GM23338 (cell line): ENCODE data around the gene JAK2. TPM values are rescaled to one million over a fixed set of nuclear protein-coding genes. Genes with fewer than 3 reads are reported as not detected.

Experiments
- ATAC-seq: fragments of 200-7000 bp; cut with Tn5 transposase; 3 replicates; pipeline ENCODE4 v1.9.1; 2020
- DNase-seq: peaks from one replicate; pipeline ENCODE4 v3.0.0-alpha.2; 2015; ENCODE audit warnings: low spot score
- H2AFZ ChIP-seq: fragments of 200-600 bp; sonication (generic); 2 replicates; pipeline ENCODE4 v1.8.0; 2016; ENCODE audit warnings: antibody characterized with exemption, mild to moderate bottlenecking, moderate library complexity
- H3F3A ChIP-seq: fragments of 200-600 bp; sonication (generic); replicated peaks from 2 replicates; pipeline ENCODE4 v1.8.0; 2017; ENCODE audit warnings: antibody characterized with exemption, mixed run types, low read depth
- H3K27ac ChIP-seq: fragments of 200-600 bp; sonication (generic); 2 replicates; pipeline ENCODE4 v1.6.1; 2016; ENCODE audit warnings: low read depth
- H3K27me3 ChIP-seq: fragments of 200-600 bp; sonication (generic); 2 replicates; pipeline ENCODE4 v1.8.0; 2016; ENCODE audit warnings: mild to moderate bottlenecking, mixed run types, moderate library complexity; ENCODE audit not compliant: insufficient read depth
- H3K36me3 ChIP-seq: fragments of 200-600 bp; sonication (generic); 2 replicates; pipeline ENCODE4 v1.8.0; 2016; ENCODE audit warnings: mild to moderate bottlenecking; ENCODE audit not compliant: insufficient read depth
- H3K4me1 ChIP-seq: fragments of 200-600 bp; sonication (generic); 2 replicates; pipeline ENCODE4 v1.8.0; 2016; ENCODE audit warnings: mild to moderate bottlenecking, moderate library complexity; ENCODE audit not compliant: insufficient read depth
- H3K4me2 ChIP-seq: fragments of 200-600 bp; sonication (generic); 2 replicates; pipeline ENCODE4 v1.7.1; 2017; ENCODE audit warnings: mixed run types
- H3K4me3 ChIP-seq: fragments of 200-600 bp; sonication (generic); 2 replicates; pipeline ENCODE4 v1.6.1; 2016; ENCODE audit warnings: mixed run types
- H3K79me2 ChIP-seq: fragments of 200-600 bp; sonication (generic); replicated peaks from 2 replicates; pipeline ENCODE4 v1.8.0; 2017; ENCODE audit warnings: mild to moderate bottlenecking; ENCODE audit not compliant: insufficient read depth
- H3K9me2 ChIP-seq: fragments of 200-600 bp; sonication (generic); 2 replicates; pipeline ENCODE4 v1.8.0; 2017; ENCODE audit not compliant: insufficient read depth
- H4K20me1 ChIP-seq: fragments of 200-600 bp; sonication (generic); replicated peaks from 2 replicates; pipeline ENCODE4 v1.8.0; 2017; ENCODE audit warnings: mild to moderate bottlenecking; ENCODE audit not compliant: insufficient read depth
- H3K27ac Mint-ChIP-seq: 2 replicates; pipeline ENCODE4 v1.8.0; 2020; ENCODE audit warnings: inconsistent platforms, mild to moderate bottlenecking, moderate library complexity, mixed read lengths
- H3K27me3 Mint-ChIP-seq: 3 replicates; pipeline ENCODE4 v1.8.0; 2022; ENCODE audit warnings: low read depth, mild to moderate bottlenecking, moderate library complexity, mixed read lengths, inconsistent platforms; ENCODE audit not compliant: insufficient read depth, poor library complexity
- H3K36me3 Mint-ChIP-seq: 3 replicates; pipeline ENCODE4 v1.8.0; 2021; ENCODE audit warnings: low read depth, mild to moderate bottlenecking, inconsistent platforms, moderate library complexity, mixed read lengths
- H3K4me1 Mint-ChIP-seq: 3 replicates; pipeline ENCODE4 v1.8.0; 2020; ENCODE audit warnings: mild to moderate bottlenecking, inconsistent platforms, mixed read lengths
- H3K4me3 Mint-ChIP-seq: 3 replicates; pipeline ENCODE4 v1.8.0; 2021; ENCODE audit warnings: moderate library complexity, mild to moderate bottlenecking, inconsistent platforms, mixed read lengths
- H3K9me3 Mint-ChIP-seq: 3 replicates; pipeline ENCODE4 v1.8.0; 2020; ENCODE audit warnings: moderate library complexity, mild to moderate bottlenecking, inconsistent platforms, mixed read lengths
- CREB1 ChIP-seq: fragments of 250-450 bp; sonication (Bioruptor Pico); IDR thresholded peaks from 2 replicates; pipeline ENCODE4 v1.5.0; 2020; ENCODE audit warnings: low read depth, mild to moderate bottlenecking, moderate library complexity
- CTCF ChIP-seq, 2 experiments: fragments of 200-600 bp in 1 of 2; sonication (generic) in 1 of 2; conservative IDR thresholded peaks; 2 replicates each; pipeline versions ENCODE4 v1.5.1 to v1.6.1; 2016 to 2017; ENCODE audit warnings: antibody characterized with exemption in 2 of 2, low read depth in 2 of 2, mild to moderate bottlenecking in 2 of 2, moderate library complexity in 1 of 2
- EZH2 ChIP-seq: fragments of 200-600 bp; sonication (generic); IDR thresholded peaks from one replicate; pipeline ENCODE4 v1.8.0; 2017; ENCODE audit warnings: antibody characterized with exemption, mild to moderate bottlenecking, low read depth; ENCODE audit not compliant: unreplicated experiment
- JUNB ChIP-seq: IDR thresholded peaks from one replicate; pipeline ENCODE4 v1.6.1; 2016; ENCODE audit warnings: antibody characterized with exemption; ENCODE audit not compliant: unreplicated experiment
- NANOG ChIP-seq: IDR thresholded peaks from 2 replicates; pipeline ENCODE4 v1.6.1; 2016; ENCODE audit warnings: antibody characterized with exemption, borderline replicate concordance
- REST ChIP-seq: IDR thresholded peaks from one replicate; pipeline ENCODE4 v1.6.1; 2018; ENCODE audit warnings: antibody characterized with exemption; ENCODE audit not compliant: unreplicated experiment
- STAT1 ChIP-seq: IDR thresholded peaks from one replicate; pipeline ENCODE4 v1.6.1; 2016; ENCODE audit warnings: antibody characterized with exemption; ENCODE audit not compliant: unreplicated experiment
- ZNF114 ChIP-seq: fragments of 250-450 bp; sonication (Bioruptor Pico); IDR thresholded peaks from 2 replicates; pipeline ENCODE4 v1.5.0; 2020; ENCODE audit warnings: mild to moderate bottlenecking, moderate library complexity
- ZNF462 ChIP-seq: fragments of 250-450 bp; sonication (Bioruptor Pico); IDR thresholded peaks from 2 replicates; pipeline ENCODE4 v1.5.0; 2020; ENCODE audit warnings: mild to moderate bottlenecking, moderate library complexity
- polyA plus RNA-seq: library from polyadenylated mRNA; unstranded; fragments of >200 nt; fragmentation: Nextera tagmentation; extraction: Ambion mirVana; gene quantifications from 2 replicates; pipeline ENCODE4 v1.2.1, GENCODE V29; 2016
- total RNA-seq: library from RNA; depleted of rRNA; stranded (reverse); fragments of >200 nt; shearing (Covaris generic); gene quantifications from 2 replicates; pipeline ENCODE4 v1.2.3, GENCODE V29; 2014

The JAK2 gene
- total and polyA plus RNA-seq, 2 experiments from 2014 or later: 1.1 to 3.0 TPM

- TF ChIP-seq ZNF462 (CRISPR knock-in tag) (no peak), JUNB (no peak), ZNF114 (CRISPR knock-in tag) (no peak), STAT1 (no peak), EZH2 (no peak), CREB1 (CRISPR knock-in tag) (no peak), CTCF (conservative IDR thresholded peaks at IDR 0.05; ENCODE audit: low read depth in 2 of 2) (no peak)
These were observed 129.1 kb downstream of the JAK2 start (continued) for GRCh38 chr9:5113994-5114748.

- Histone ChIP-seq H3K79me2 (no peaks in the 10 kb centered on the region), H3K9me2 (no peaks in the 10 kb centered on the region), H2AFZ (no peak overlapping the region), H4K20me1 (no peaks in the 10 kb centered on the region), H3K4me1 (no peaks in the 10 kb centered on the region; the same call in 1 of the 2 replicates), H3K27ac (no peak overlapping the region), H3K36me3 (no peaks in the 10 kb centered on the region), H3F3A (no peaks in the 10 kb centered on the region), H3K4me3 (no peak overlapping the region), H3K4me2 (no peak overlapping the region), H3K27me3 (no peaks in the 10 kb centered on the region)
- H3K4me3 Mint-ChIP-seq: no peak overlapping the region
- no peaks in the 10 kb centered on the region for H3K4me1 Mint-ChIP-seq
- H3K9me3 Mint-ChIP-seq: no peaks in the 10 kb centered on the region
- H3K27ac Mint-ChIP-seq: no peak overlapping the region
- DNase-seq (no peak), ATAC-seq (no peak)
- H3K36me3 Mint-ChIP-seq: no peaks in the 10 kb centered on the region
- H3K27me3 Mint-ChIP-seq: no peaks in the 10 kb centered on the region
- TF ChIP-seq STAT1: no peak
- TF ChIP-seq REST: no peak
- no peak for TF ChIP-seq EZH2
- TF ChIP-seq CTCF (conservative IDR thresholded peaks at IDR 0.05; ENCODE audit: low read depth in 2 of 2): no peak
- no peak for TF ChIP-seq ZNF114 (CRISPR knock-in tag)
- no peak for TF ChIP-seq NANOG
These were observed 137.0 kb downstream of the JAK2 start for GRCh38 chr9:5122116-5122515.
